NB4 (cell line): ENCODE data around the gene FOXP1.

Source experiments
- CTCF ChIP-seq: IDR thresholded peaks from one replicate; pipeline ENCODE4 v1.5.1; 2012; ENCODE audit warnings: low read depth, low read length
- MAX ChIP-seq: IDR thresholded peaks from 2 replicates; pipeline ENCODE4 v1.6.1; 2011; ENCODE audit warnings: low read depth, low read length
- MYC ChIP-seq: IDR thresholded peaks from 2 replicates; pipeline ENCODE4 v1.6.1; 2011; ENCODE audit warnings: low read depth, low read length
- POLR2A ChIP-seq: IDR thresholded peaks from 2 replicates; pipeline ENCODE4 v1.6.1; 2011; ENCODE audit warnings: mild to moderate bottlenecking; ENCODE audit not compliant: insufficient read length; ENCODE audit errors: extremely low read depth

GRCh38 chr3:71060536-71060935 lies 523.0 kb downstream of the FOXP1 start:
- TF ChIP-seq CTCF: no peak
- TF ChIP-seq POLR2A: no peak
- no peak for TF ChIP-seq MAX
- TF ChIP-seq MYC: no peak
